ENCODE data around the gene FBXO40. TPM values are rescaled to one million over a fixed set of nuclear protein-coding genes. Genes with fewer than 3 reads are reported as not detected.
"Not testable (repeated sequence)": the region's sequence is repeated elsewhere in the genome, so short reads cannot be mapped to it uniquely, and the experiment has no call there.

FBXO40 gene
- total RNA-seq, 6 experiments from 2014 or later, result not detected

GRCh38 chr3:121574449-121574848 lies 18.7 kb upstream of the FBXO40 start:
- no peak for DNase-seq
- H3K9me3 Mint-ChIP-seq, result no peaks in the 10 kb centered on the region
- H3K36me3 Mint-ChIP-seq (ENCODE audit: low read depth), result no peaks in the 10 kb centered on the region
- no peak overlapping the region for H3K4me3 Mint-ChIP-seq
- TF ChIP-seq, protein P1, sequence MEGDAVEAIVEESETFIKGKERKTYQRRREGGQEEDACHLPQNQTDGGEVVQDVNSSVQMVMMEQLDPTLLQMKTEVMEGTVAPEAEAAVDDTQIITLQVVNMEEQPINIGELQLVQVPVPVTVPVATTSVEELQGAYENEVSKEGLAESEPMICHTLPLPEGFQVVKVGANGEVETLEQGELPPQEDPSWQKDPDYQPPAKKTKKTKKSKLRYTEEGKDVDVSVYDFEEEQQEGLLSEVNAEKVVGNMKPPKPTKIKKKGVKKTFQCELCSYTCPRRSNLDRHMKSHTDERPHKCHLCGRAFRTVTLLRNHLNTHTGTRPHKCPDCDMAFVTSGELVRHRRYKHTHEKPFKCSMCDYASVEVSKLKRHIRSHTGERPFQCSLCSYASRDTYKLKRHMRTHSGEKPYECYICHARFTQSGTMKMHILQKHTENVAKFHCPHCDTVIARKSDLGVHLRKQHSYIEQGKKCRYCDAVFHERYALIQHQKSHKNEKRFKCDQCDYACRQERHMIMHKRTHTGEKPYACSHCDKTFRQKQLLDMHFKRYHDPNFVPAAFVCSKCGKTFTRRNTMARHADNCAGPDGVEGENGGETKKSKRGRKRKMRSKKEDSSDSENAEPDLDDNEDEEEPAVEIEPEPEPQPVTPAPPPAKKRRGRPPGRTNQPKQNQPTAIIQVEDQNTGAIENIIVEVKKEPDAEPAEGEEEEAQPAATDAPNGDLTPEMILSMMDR (IDR thresholded peaks at IDR 0.05), result no peak
- H3K27ac Mint-ChIP-seq, result no peak overlapping the region
- no peaks in the 10 kb centered on the region for H3K4me1 Mint-ChIP-seq (ENCODE audit: low read depth)
- H3K27me3 Mint-ChIP-seq (ENCODE audit: insufficient read depth), result peaks cover 9% of the 10 kb centered on the region; the same call in 1 of the 2 replicates

GRCh38 chr3:121581691-121582090 lies 11.5 kb upstream of the FBXO40 start:
- no peak overlapping the region for H3K27ac Mint-ChIP-seq
- no peak overlapping the region for H3K4me3 Mint-ChIP-seq
- TF ChIP-seq, protein P1 (IDR thresholded peaks at IDR 0.05), result no peak
- H3K9me3 Mint-ChIP-seq, result no peaks in the 10 kb centered on the region
- peaks cover 20% of the 10 kb centered on the region for H3K27me3 Mint-ChIP-seq (ENCODE audit: insufficient read depth)
- no peaks in the 10 kb centered on the region for H3K4me1 Mint-ChIP-seq (ENCODE audit: low read depth)
- no peaks in the 10 kb centered on the region for H3K36me3 Mint-ChIP-seq (ENCODE audit: low read depth)
- no peak for DNase-seq

- no peaks in the 10 kb centered on the region for H3K9me3 Mint-ChIP-seq
- H3K27ac Mint-ChIP-seq, result no peak overlapping the region
- H3K36me3 Mint-ChIP-seq (ENCODE audit: low read depth), result no peaks in the 10 kb centered on the region
- DNase-seq, result no peak
- no peak overlapping the region for H3K4me3 Mint-ChIP-seq
- TF ChIP-seq, protein P1 (IDR thresholded peaks at IDR 0.05), result no peak
- peaks cover 26% of the 10 kb centered on the region for H3K27me3 Mint-ChIP-seq (ENCODE audit: insufficient read depth)
- H3K4me1 Mint-ChIP-seq (ENCODE audit: low read depth), result no peaks in the 10 kb centered on the region
Measured at GRCh38 chr3:121584418-121584817, 8.8 kb upstream of the FBXO40 start.

DNA sequence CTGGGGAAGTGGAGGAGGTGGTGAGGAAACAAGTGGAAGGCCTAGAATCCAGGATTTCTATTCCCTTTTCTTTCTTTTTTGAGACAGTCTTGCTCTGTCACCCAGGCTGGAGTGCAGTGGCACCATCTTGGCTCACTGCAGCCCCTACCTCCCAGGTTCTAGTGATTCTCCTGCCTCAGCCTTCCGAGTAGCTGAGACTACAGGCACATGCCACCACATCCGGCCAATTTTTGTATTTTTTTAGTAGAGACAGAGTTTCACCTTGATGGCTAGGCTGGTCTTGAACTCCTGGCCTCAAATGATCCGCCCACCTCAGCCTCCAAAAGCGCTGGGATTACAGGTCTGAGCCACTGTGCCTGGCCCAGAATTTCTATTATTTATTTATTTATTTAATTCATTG lies 627 bp downstream of the FBXO40 start:
- H3K4me3 Mint-ChIP-seq; H3K9me3 Mint-ChIP-seq; H3K4me1 Mint-ChIP-seq (ENCODE audit: low read depth); H3K27me3 Mint-ChIP-seq (ENCODE audit: insufficient read depth); H3K36me3 Mint-ChIP-seq (ENCODE audit: low read depth); H3K27ac Mint-ChIP-seq; DNase-seq: not testable (repeated sequence)

- Mint-ChIP-seq H3K4me3 (no peak overlapping the region), H3K27me3 (ENCODE audit: insufficient read depth) (peaks cover 7% of the 10 kb centered on the region), H3K27ac (no peak overlapping the region), H3K4me1 (ENCODE audit: low read depth) (no peaks in the 10 kb centered on the region), H3K36me3 (ENCODE audit: low read depth) (no peaks in the 10 kb centered on the region), H3K9me3 (no peaks in the 10 kb centered on the region)
- TF ChIP-seq, protein P1 (IDR thresholded peaks at IDR 0.05), result no peak
- no peak for DNase-seq
Measured at GRCh38 chr3:121594850-121595249, 1.7 kb downstream of the FBXO40 start.

- TF ChIP-seq, protein P1 (IDR thresholded peaks at IDR 0.05), result no peak
- peaks cover 7% of the 10 kb centered on the region for H3K27me3 Mint-ChIP-seq (ENCODE audit: insufficient read depth)
- H3K4me1 Mint-ChIP-seq (ENCODE audit: low read depth), result no peaks in the 10 kb centered on the region
- no peaks in the 10 kb centered on the region for H3K9me3 Mint-ChIP-seq
- no peaks in the 10 kb centered on the region for H3K36me3 Mint-ChIP-seq (ENCODE audit: low read depth)
- H3K27ac Mint-ChIP-seq, result no peak overlapping the region
- no peak overlapping the region for H3K4me3 Mint-ChIP-seq
- no peak for DNase-seq
Measured at GRCh38 chr3:121595765-121596406, 2.7 kb downstream of the FBXO40 start.
